Activated naive CD4-positive, alpha-beta T cell treated with anti-CD3 and anti-CD28 coated beads, Interleukin-2, amount 10 ng/mL, durations not matched to agents 7 days and 5 days (primary cell): ENCODE results near the gene KRT7.

ENCODE experiments used
- CTCF ChIA-PET: fragments of 350-600 bp; sonication (Branson Sonifier 250); formaldehyde crosslinking; loops from one replicate; lab custom pipeline; 2021; ENCODE audit warnings: antibody characterized with exemption; lab: Charles Lee
- DNase-seq: peaks from one replicate; pipeline ENCODE4 v3.0.0-alpha.2; 2020
- H3K27ac Mint-ChIP-seq: one replicate; pipeline ENCODE4 v1.8.0; 2021; ENCODE audit warnings: mild to moderate bottlenecking, moderate library complexity, mixed read lengths
- H3K27me3 Mint-ChIP-seq: one replicate; pipeline ENCODE4 v1.8.0; 2021; ENCODE audit warnings: mild to moderate bottlenecking, mixed read lengths
- H3K36me3 Mint-ChIP-seq: one replicate; pipeline ENCODE4 v1.8.0; 2021; ENCODE audit warnings: mixed read lengths
- H3K4me1 Mint-ChIP-seq: one replicate; pipeline ENCODE4 v1.8.0; 2021; ENCODE audit warnings: mixed read lengths
- H3K4me3 Mint-ChIP-seq: one replicate; pipeline ENCODE4 v1.8.0; 2021; ENCODE audit warnings: mild to moderate bottlenecking, moderate library complexity, mixed read lengths
- H3K9me3 Mint-ChIP-seq: one replicate; pipeline ENCODE4 v1.8.0; 2021; ENCODE audit warnings: mixed read lengths

The KRT7 gene

DNA sequence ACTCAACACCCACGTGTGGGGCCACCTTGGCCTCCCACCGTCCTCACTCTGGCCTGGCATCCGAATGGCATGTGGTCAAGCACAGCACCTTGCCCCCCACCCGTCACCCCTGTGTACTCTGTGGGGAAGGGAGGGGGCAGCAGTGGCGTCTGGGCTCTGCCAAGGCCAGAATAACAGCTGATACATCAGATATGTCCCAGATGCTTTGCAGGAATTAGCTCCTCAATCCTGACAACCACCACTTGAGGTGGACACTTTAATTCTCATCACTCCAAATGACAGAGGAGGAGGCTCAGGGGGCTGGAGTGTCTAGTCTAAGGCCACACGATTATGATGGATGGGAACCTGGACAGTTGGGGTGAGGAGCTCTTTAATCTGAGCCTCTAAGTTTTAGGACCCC, 39.5 kb upstream of the KRT7 start:
- CTCF ChIA-PET: interaction anchor here (1.0 to 1.1 kb wide), 2 partner anchors 19 to 174 kb away, joined by 3 to 4 read pairs; no protein-coding TSS in a partner anchor
- Mint-ChIP-seq H3K4me1 (peaks cover 5% of the 10 kb centered on the region), H3K4me3 (no peak overlapping the region), H3K36me3 (no peaks in the 10 kb centered on the region), H3K9me3 (no peaks in the 10 kb centered on the region), H3K27me3 (peaks cover 71% of the 10 kb centered on the region), H3K27ac (no peak overlapping the region)
- DNase-seq: no peak

GRCh38 chr12:52193991-52194390, 39.1 kb upstream of the KRT7 start:
- H3K36me3 Mint-ChIP-seq: no peaks in the 10 kb centered on the region
- CTCF ChIA-PET: interaction anchor here (1.1 kb wide), 1 partner anchor 19 kb away, joined by 4 read pairs; no protein-coding TSS in a partner anchor
- H3K4me1 Mint-ChIP-seq: peaks cover 5% of the 10 kb centered on the region
- no peak overlapping the region for H3K27ac Mint-ChIP-seq
- H3K27me3 Mint-ChIP-seq: peaks cover 66% of the 10 kb centered on the region
- DNase-seq: no peak
- H3K9me3 Mint-ChIP-seq: no peaks in the 10 kb centered on the region
- H3K4me3 Mint-ChIP-seq: no peak overlapping the region

GRCh38 chr12:52195065-52195730, 37.8 kb upstream of the KRT7 start:
- Mint-ChIP-seq H3K4me3 (no peak overlapping the region), H3K27ac (no peak overlapping the region), H3K9me3 (no peaks in the 10 kb centered on the region), H3K4me1 (peaks cover 3% of the 10 kb centered on the region), H3K27me3 (peaks cover 61% of the 10 kb centered on the region), H3K36me3 (no peaks in the 10 kb centered on the region)
- CTCF ChIA-PET: no interaction called here
- DNase-seq: no peak

DNA sequence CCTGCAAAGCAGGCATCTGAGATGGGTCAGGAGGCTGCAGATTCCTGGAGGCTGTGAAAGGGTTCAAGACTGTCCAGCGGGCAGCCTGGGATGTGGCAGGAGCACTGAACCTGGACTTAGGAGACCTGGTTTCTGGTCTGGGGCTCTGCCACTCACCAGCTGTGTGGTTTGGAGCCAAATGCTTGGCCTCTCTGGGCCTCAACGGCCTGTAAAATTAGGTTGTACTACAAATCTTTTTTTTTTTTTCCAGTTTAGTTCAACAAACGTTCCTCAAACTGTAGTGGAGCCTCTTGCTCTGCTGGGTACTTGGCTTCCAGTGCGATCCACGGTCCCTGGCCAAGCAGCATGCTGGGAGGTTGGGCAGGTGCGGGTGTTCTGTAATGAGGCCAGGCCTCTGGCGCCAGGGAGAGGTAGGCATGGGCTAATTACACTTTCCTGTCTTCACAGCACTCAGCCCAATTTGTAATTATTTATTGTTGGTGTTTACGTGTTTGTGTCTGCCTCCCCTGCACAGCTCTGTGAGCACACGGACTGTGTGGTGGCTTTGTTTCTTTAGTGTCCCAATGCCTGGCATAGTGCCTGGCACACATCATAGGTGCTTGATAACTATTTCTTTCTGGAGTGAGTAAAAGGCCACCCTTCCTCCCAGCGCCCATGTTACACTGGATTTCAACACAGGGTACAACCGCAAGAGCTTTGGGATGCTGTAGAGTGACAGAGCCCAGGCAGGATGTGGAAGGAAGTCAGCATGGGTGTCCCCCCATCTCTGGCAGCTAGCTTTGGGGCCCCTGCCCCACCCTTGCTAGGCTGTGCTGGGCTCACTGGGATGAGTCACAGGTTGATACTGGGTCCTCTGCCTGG, 35.4 kb upstream of the KRT7 start:
- peaks cover 71% of the 10 kb centered on the region for H3K27me3 Mint-ChIP-seq
- H3K27ac Mint-ChIP-seq: no peak overlapping the region
- H3K9me3 Mint-ChIP-seq: no peaks in the 10 kb centered on the region
- H3K36me3 Mint-ChIP-seq: no peaks in the 10 kb centered on the region
- DNase-seq: no peak
- peaks cover 3% of the 10 kb centered on the region for H3K4me1 Mint-ChIP-seq
- H3K4me3 Mint-ChIP-seq: no peak overlapping the region
- CTCF ChIA-PET: interaction anchor here (0.6 to 1.0 kb wide), 3 partner anchors 33 to 1977 kb away, joined by 3 read pairs; no protein-coding TSS in a partner anchor

GRCh38 chr12:52198454-52199215, 34.4 kb upstream of the KRT7 start:
- Mint-ChIP-seq H3K36me3 (no peaks in the 10 kb centered on the region), H3K4me1 (peaks cover 3% of the 10 kb centered on the region)

DNA sequence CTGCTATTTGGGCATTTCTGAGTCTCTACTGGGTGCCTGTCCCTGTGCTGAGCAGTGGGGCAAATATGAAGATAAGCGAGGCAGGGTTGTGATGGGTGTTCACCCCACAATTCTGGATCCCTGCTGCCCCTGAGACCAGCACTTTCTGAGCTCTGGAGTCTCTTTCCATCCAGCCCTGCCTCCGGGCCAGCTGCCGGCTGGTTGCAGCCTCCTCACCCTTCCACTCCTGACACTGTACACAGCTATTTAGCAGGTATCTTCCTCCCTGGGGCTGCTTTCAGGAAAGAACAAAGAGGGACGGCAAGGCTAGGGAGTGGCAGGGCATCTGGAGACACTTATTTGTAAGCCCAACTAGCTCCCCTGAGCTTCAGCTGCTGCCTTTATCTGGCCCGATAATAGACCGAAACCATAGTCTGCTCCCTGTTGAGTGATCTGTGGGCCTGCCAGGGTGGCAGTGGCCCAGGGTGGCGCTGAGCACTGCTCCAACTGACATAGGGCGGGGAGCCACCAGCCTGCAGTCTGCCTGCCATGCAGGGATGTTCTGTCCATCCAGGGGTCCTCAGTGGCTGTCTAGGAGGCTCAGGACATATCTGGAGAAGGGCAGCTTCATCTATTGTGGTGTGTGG, 33.6 kb upstream of the KRT7 start:
- Mint-ChIP-seq H3K4me3 (no peak overlapping the region), H3K36me3 (no peaks in the 10 kb centered on the region), H3K9me3 (no peaks in the 10 kb centered on the region), H3K27me3 (peaks cover 69% of the 10 kb centered on the region), H3K27ac (no peak overlapping the region), H3K4me1 (no peaks in the 10 kb centered on the region)
- CTCF ChIA-PET: interaction anchor here (0.6 kb wide), 1 partner anchor 87 kb away, joined by 3 read pairs; no protein-coding TSS in a partner anchor
- no peak for DNase-seq

More at GRCh38 chr12:52198454-52199215, 34.4 kb upstream of the KRT7 start:
- Mint-ChIP-seq H3K27me3 (peaks cover 71% of the 10 kb centered on the region), H3K27ac (no peak overlapping the region), H3K9me3 (no peaks in the 10 kb centered on the region), H3K4me3 (no peak overlapping the region)
- no peak for DNase-seq
- CTCF ChIA-PET: interaction anchor here (0.6 kb wide), 1 partner anchor 1976 kb away, joined by 3 read pairs; no protein-coding TSS in a partner anchor

GRCh38 chr12:52200086-52200780, 32.8 kb upstream of the KRT7 start:
- no peaks in the 10 kb centered on the region for H3K9me3 Mint-ChIP-seq
- H3K4me3 Mint-ChIP-seq: no peak overlapping the region
- DNase-seq: no peak
- H3K36me3 Mint-ChIP-seq: no peaks in the 10 kb centered on the region
- CTCF ChIA-PET: no interaction called here
- H3K4me1 Mint-ChIP-seq: no peaks in the 10 kb centered on the region
- no peak overlapping the region for H3K27ac Mint-ChIP-seq
- H3K27me3 Mint-ChIP-seq: peaks cover 65% of the 10 kb centered on the region

GRCh38 chr12:52200781-52201450, 32.1 kb upstream of the KRT7 start:
- no peak overlapping the region for H3K4me3 Mint-ChIP-seq
- CTCF ChIA-PET: no interaction called here

DNA sequence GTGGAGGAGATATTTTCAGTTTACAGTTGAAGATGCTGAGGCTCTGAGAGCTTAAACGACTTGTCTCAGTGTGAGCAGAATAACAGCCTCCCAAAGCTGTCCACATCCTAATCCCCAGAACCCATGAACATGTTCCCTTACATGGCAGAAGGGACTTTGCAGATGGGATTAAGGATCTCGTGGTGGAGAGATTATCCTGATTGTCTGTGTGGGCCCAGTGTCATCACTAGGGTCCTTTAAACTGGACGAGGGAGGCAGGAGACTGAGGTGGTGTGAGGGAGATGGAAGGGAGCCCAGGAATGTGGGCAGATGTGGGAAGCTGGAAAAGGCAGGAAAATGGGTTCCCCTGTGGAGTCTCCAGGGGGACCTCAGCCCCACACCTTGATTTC, 31.6 kb upstream of the KRT7 start:
- Mint-ChIP-seq H3K36me3 (no peaks in the 10 kb centered on the region), H3K4me3 (no peak overlapping the region), H3K27me3 (peaks cover 58% of the 10 kb centered on the region), H3K27ac (no peak overlapping the region), H3K9me3 (no peaks in the 10 kb centered on the region), H3K4me1 (no peaks in the 10 kb centered on the region)
- CTCF ChIA-PET: interaction anchor here (0.7 kb wide), 1 partner anchor 28 kb away, joined by 4 read pairs; no protein-coding TSS in a partner anchor
- DNase-seq: no peak

More at GRCh38 chr12:52200781-52201450, 32.1 kb upstream of the KRT7 start:
- Mint-ChIP-seq H3K27me3 (peaks cover 58% of the 10 kb centered on the region), H3K4me1 (no peaks in the 10 kb centered on the region), H3K9me3 (no peaks in the 10 kb centered on the region), H3K36me3 (no peaks in the 10 kb centered on the region), H3K27ac (no peak overlapping the region)
- DNase-seq: no peak

GRCh38 chr12:52202361-52203078, 30.5 kb upstream of the KRT7 start:
- no peak overlapping the region for H3K27ac Mint-ChIP-seq
- CTCF ChIA-PET: interaction anchor here (0.7 kb wide), 1 partner anchor 29 kb away, joined by 4 read pairs; no protein-coding TSS in a partner anchor
- H3K4me3 Mint-ChIP-seq: no peak overlapping the region
- H3K36me3 Mint-ChIP-seq: no peaks in the 10 kb centered on the region
- peaks cover 60% of the 10 kb centered on the region for H3K27me3 Mint-ChIP-seq
- no peak for DNase-seq
- no peaks in the 10 kb centered on the region for H3K9me3 Mint-ChIP-seq
- no peaks in the 10 kb centered on the region for H3K4me1 Mint-ChIP-seq

- DNase-seq: no peak
- no peaks in the 10 kb centered on the region for H3K4me1 Mint-ChIP-seq
- no peaks in the 10 kb centered on the region for H3K36me3 Mint-ChIP-seq
- H3K9me3 Mint-ChIP-seq: no peaks in the 10 kb centered on the region
- no peak overlapping the region for H3K4me3 Mint-ChIP-seq
- peaks cover 66% of the 10 kb centered on the region for H3K27me3 Mint-ChIP-seq
- CTCF ChIA-PET: interaction anchor here (0.7 kb wide), 1 partner anchor 193 kb away, joined by 3 read pairs; no protein-coding TSS in a partner anchor
- H3K27ac Mint-ChIP-seq: no peak overlapping the region
These were observed 29.7 kb upstream of the KRT7 start for GRCh38 chr12:52203079-52203921.
